HFFc6 (cell line): ENCODE measurements around the gene DSE. TPM values are rescaled to one million over a fixed set of nuclear protein-coding genes. Genes with fewer than 3 reads are reported as not detected.

Experiments
- DNase-seq: peaks from one replicate; pipeline ENCODE4 v3.0.0-alpha.2; 2018
- H3K27ac Mint-ChIP-seq: 2 replicates; pipeline ENCODE4 v1.8.0; 2020; ENCODE audit warnings: mild to moderate bottlenecking, mixed read lengths
- H3K27me3 Mint-ChIP-seq: 2 replicates; pipeline ENCODE4 v1.8.0; 2021; ENCODE audit warnings: mild to moderate bottlenecking, moderate library complexity, mixed read lengths; ENCODE audit not compliant: insufficient read depth
- H3K36me3 Mint-ChIP-seq: 2 replicates; pipeline ENCODE4 v1.8.0; 2021; ENCODE audit warnings: low read depth, mixed read lengths
- H3K4me1 Mint-ChIP-seq: 2 replicates; pipeline ENCODE4 v1.8.0; 2020; ENCODE audit warnings: low read depth, mixed read lengths
- H3K4me3 Mint-ChIP-seq: 2 replicates; pipeline ENCODE4 v1.8.0; 2020; ENCODE audit warnings: mild to moderate bottlenecking, moderate library complexity, mixed read lengths
- H3K9me3 Mint-ChIP-seq: 2 replicates; pipeline ENCODE4 v1.8.0; 2020; ENCODE audit warnings: mild to moderate bottlenecking, mixed read lengths
- CTCF ChIP-seq: fragments of 200-600 bp; sonication (generic); IDR thresholded peaks from 2 replicates; pipeline ENCODE4 v1.5.0; 2021; ENCODE audit warnings: antibody characterized with exemption, mild to moderate bottlenecking
- total RNA-seq, 6 experiments: library from RNA; stranded (reverse); fragmentation: NEBNext Ultra II Directional; extraction: Animal tissue kit (Norgen Biotek cat#: 25700); gene quantifications; 2 replicates in 1 of 6; 3 replicates in 5 of 6; pipeline ENCODE4 v1.2.3, GENCODE V29; 2021

DSE gene
- total RNA-seq, 6 experiments from 2014 or later: 86.7 to 110 (median 94.9) TPM

DNA sequence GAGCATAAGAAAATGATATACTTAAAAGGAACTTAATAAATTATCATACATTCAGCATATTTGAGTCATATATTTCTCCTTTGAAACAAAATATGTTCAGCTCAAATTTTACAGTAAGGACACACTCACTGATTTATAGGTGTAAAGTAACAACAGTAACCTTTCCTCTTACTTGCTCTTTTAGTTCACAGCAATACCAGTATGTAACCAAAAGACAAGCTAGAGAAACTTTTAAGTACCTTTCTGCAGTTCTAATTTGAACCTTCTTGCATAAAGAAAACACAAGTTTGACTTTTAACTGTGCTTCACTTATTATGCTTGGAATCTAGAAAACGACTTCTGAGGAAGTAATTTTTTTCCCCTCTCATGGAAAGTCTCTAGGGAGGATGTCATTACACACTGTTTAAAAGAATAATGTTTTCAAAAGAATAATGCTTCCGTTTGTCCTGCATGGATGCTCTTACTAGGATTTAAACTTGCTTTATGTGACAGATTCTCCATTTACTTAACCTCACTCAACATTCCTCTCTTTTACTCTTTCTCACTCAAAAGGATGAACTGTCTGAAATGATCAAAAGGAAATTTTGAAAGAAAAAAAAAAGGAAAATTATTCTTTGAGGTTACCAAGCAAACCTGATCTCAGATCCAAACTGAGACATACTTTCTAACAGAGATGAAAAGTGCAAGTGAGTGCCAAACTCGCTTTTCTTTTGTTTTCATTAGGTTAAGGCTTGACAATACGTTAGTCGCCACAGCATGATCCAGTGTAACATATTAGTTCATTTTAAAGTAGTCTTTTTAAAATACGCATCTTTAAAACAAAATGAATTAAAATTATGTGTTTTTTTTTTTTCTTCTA is 68.1 kb downstream of the DSE start:
- H3K4me1 Mint-ChIP-seq: peaks cover 68% of the 10 kb centered on the region
- no peak for DNase-seq
- H3K9me3 Mint-ChIP-seq: no peaks in the 10 kb centered on the region
- no peaks in the 10 kb centered on the region for H3K27me3 Mint-ChIP-seq
- H3K4me3 Mint-ChIP-seq: peak overlapping the region; percentile 12; the same call in 1 of the 2 replicates
- H3K27ac Mint-ChIP-seq: peak overlapping the region; percentile 10; the same call in 1 of the 2 replicates
- H3K36me3 Mint-ChIP-seq: peaks cover 15% of the 10 kb centered on the region
- no peak for TF ChIP-seq CTCF

GRCh38 chr6:116439522-116440051 is 68.8 kb downstream of the DSE start:
- Mint-ChIP-seq H3K4me1 (peaks cover 76% of the 10 kb centered on the region), H3K27ac (peak overlapping the region; percentile 49), H3K27me3 (no peaks in the 10 kb centered on the region), H3K9me3 (no peaks in the 10 kb centered on the region), H3K36me3 (peaks cover 13% of the 10 kb centered on the region), H3K4me3 (peak overlapping the region; percentile 14)
- no peak for TF ChIP-seq CTCF
- DNase-seq: peak; percentile 24

DNA sequence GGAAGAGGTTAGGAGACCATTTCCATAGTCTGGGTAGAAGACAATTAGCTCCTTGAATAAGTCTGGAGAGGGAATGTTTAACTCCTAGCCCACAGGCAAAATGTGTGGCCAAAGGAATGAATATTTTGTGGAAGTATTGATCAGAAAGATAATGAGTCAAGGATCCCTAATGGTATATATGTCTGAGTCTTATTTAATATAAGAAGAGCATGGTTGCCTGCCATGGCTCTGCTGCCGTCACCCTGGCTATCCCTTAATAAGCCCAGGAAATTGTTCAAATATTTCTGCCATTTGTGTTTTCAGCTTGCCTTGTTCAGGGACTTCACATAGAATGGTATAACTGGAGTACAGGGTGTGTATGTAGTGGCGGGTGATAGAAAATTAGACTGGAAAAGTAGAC is 72.4 kb downstream of the DSE start:
- H3K27me3 Mint-ChIP-seq: no peaks in the 10 kb centered on the region
- H3K27ac Mint-ChIP-seq: 0 out of 2 replicates have a peak overlapping the region, but pooled peaks have one; percentile 27
- TF ChIP-seq CTCF: no peak
- peaks cover 93% of the 10 kb centered on the region for H3K4me1 Mint-ChIP-seq
- H3K9me3 Mint-ChIP-seq: no peaks in the 10 kb centered on the region
- H3K36me3 Mint-ChIP-seq: no peaks in the 10 kb centered on the region
- H3K4me3 Mint-ChIP-seq: no peak overlapping the region
- DNase-seq: no peak

DNA sequence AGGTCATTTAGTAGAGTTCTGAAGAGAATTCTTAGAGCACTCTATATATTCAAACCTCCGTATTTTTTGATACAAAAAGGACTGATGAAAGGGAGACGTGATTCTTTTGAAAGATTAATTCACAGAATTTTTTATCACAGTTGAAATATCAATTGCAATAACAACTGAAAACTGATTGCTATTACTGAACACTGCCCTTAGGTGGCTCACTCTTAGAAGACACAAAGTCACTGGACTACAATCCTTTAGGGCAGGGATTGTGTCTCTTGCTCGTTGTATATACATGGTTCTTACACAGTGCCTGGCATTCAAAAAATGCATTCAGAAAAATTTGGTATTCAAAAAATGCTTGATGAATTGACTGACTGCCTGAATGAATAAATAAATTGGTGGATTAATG is 73.3 kb downstream of the DSE start:
- H3K27me3 Mint-ChIP-seq: no peaks in the 10 kb centered on the region
- peaks cover 93% of the 10 kb centered on the region for H3K4me1 Mint-ChIP-seq
- H3K4me3 Mint-ChIP-seq: no peak overlapping the region
- H3K36me3 Mint-ChIP-seq: no peaks in the 10 kb centered on the region
- peak; percentile 75 for TF ChIP-seq CTCF
- H3K9me3 Mint-ChIP-seq: no peaks in the 10 kb centered on the region
- peak; percentile 29 for DNase-seq
- H3K27ac Mint-ChIP-seq: peak overlapping the region; percentile 65

DNA sequence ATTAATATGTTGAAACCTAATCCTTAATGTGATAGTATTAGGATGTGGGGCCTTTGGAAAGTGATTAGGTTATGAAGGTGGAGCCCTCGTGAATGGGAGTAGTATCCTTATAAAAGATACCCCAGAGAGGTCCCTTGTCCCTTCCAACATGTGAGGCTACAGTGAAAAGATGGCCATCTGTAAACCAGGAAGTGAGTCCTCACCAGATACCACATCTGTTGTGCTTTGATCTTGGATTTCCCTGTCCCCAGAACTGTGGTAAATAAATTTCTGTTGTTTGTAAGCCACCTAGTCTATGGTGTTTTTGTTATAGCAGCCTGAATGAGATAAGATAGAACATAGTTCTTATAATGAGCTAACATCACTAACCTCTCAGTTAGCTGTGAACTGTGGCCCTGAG is 73.8 kb downstream of the DSE start:
- no peak for DNase-seq
- peaks cover 92% of the 10 kb centered on the region for H3K4me1 Mint-ChIP-seq
- H3K27me3 Mint-ChIP-seq: no peaks in the 10 kb centered on the region
- H3K36me3 Mint-ChIP-seq: no peaks in the 10 kb centered on the region
- H3K27ac Mint-ChIP-seq: peak overlapping the region; percentile 65
- TF ChIP-seq CTCF: no peak
- no peaks in the 10 kb centered on the region for H3K9me3 Mint-ChIP-seq
- H3K4me3 Mint-ChIP-seq: no peak overlapping the region
